Mammary epithelial cell (primary cell): ENCODE results near the gene ACOT2.
"Not testable (repeated sequence)": the region's sequence is repeated elsewhere in the genome, so short reads cannot be mapped to it uniquely, and the experiment has no call there.

Experiments
- CTCF ChIP-seq, 2 donors: IDR thresholded peaks in 1 of 2; conservative IDR thresholded peaks in 1 of 2; 2 replicates each; pipeline ENCODE4 v1.5.1; 2011 to 2012; ENCODE audit warnings: inconsistent platforms in 2 of 2, low read length in 2 of 2, mild to moderate bottlenecking in 2 of 2, control low read depth in 1 of 2, low read depth in 1 of 2; ENCODE audit not compliant: insufficient read depth in 1 of 2; ENCODE audit errors: extremely low read depth in 1 of 2
- EZH2 ChIP-seq: IDR thresholded peaks from 2 replicates; pipeline ENCODE4 v1.6.1; 2012; ENCODE audit warnings: low read length, inconsistent platforms, borderline replicate concordance

GRCh38 chr14:73577214-73577613 lies 8.2 kb downstream of the ACOT2 start:
- not testable (repeated sequence) for TF ChIP-seq CTCF (conservative IDR thresholded peaks at IDR 0.05 in 1 of 2, IDR thresholded peaks at IDR 0.05 in 1 of 2; ENCODE audit: extremely low read depth in 1 of 2, insufficient read depth in 1 of 2, low read depth in 1 of 2, low read length in 2 of 2); EZH2
